A549 (cell line): Measurements from ENCODE around the gene IGF2BP1.
"Not testable (repeated sequence)": the region's sequence is repeated elsewhere in the genome, so short reads cannot be mapped to it uniquely, and the experiment has no call there.

ENCODE experiments used
- TF ChIP-seq, protein P1 (sequence below): fragments of >200 bp; sonication (Bioruptor Twin); formaldehyde crosslinking; IDR thresholded peaks from 3 replicates; pipeline ENCODE4 v1.5.1; 2016
- TF ChIP-seq, protein P2 (sequence below): IDR thresholded peaks from 2 replicates; pipeline ENCODE4 v1.6.1; 2012
- TF ChIP-seq, protein P3 (sequence below): fragments of 450-650 bp; IDR thresholded peaks from 2 replicates; pipeline ENCODE4 v1.6.1; 2014; ENCODE audit warnings: antibody characterized with exemption

DNA sequence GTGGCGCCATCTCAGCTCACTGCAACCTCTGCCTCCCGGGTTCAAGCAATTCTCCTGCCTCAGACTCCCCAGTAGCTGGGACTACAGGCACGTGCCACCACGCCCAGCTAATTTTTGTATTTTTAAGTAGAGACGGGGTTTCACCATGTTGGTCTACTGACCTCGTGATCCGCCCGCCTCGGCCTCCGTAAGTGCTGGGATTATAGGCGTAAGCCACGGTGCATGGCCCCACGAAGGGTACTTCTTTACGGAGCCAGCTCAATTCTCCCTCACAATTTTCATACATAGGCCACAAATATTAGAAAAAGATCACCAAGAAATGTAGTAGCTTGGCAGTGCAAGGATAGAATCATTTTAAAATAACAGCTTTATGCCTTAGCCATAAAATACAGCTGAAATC is 106.2 kb downstream of the IGF2BP1 start:
- TF ChIP-seq, protein P1, sequence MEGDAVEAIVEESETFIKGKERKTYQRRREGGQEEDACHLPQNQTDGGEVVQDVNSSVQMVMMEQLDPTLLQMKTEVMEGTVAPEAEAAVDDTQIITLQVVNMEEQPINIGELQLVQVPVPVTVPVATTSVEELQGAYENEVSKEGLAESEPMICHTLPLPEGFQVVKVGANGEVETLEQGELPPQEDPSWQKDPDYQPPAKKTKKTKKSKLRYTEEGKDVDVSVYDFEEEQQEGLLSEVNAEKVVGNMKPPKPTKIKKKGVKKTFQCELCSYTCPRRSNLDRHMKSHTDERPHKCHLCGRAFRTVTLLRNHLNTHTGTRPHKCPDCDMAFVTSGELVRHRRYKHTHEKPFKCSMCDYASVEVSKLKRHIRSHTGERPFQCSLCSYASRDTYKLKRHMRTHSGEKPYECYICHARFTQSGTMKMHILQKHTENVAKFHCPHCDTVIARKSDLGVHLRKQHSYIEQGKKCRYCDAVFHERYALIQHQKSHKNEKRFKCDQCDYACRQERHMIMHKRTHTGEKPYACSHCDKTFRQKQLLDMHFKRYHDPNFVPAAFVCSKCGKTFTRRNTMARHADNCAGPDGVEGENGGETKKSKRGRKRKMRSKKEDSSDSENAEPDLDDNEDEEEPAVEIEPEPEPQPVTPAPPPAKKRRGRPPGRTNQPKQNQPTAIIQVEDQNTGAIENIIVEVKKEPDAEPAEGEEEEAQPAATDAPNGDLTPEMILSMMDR = not testable (repeated sequence)
- TF ChIP-seq, protein P2, sequence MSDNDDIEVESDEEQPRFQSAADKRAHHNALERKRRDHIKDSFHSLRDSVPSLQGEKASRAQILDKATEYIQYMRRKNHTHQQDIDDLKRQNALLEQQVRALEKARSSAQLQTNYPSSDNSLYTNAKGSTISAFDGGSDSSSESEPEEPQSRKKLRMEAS = not testable (repeated sequence)
- TF ChIP-seq, protein P3, sequence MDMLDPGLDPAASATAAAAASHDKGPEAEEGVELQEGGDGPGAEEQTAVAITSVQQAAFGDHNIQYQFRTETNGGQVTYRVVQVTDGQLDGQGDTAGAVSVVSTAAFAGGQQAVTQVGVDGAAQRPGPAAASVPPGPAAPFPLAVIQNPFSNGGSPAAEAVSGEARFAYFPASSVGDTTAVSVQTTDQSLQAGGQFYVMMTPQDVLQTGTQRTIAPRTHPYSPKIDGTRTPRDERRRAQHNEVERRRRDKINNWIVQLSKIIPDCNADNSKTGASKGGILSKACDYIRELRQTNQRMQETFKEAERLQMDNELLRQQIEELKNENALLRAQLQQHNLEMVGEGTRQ = not testable (repeated sequence)
